Activated T-cell treated with anti-CD3 and anti-CD28 coated beads, Interleukin-2, amount 50 U/mL, for 48 hours (primary cell): ENCODE measurements around the gene TICRR.

Experiments used
- DNase-seq, 2 experiments: peaks; one replicate each; pipeline ENCODE4 v3.0.0-alpha.2; 2020

TICRR gene

DNA sequence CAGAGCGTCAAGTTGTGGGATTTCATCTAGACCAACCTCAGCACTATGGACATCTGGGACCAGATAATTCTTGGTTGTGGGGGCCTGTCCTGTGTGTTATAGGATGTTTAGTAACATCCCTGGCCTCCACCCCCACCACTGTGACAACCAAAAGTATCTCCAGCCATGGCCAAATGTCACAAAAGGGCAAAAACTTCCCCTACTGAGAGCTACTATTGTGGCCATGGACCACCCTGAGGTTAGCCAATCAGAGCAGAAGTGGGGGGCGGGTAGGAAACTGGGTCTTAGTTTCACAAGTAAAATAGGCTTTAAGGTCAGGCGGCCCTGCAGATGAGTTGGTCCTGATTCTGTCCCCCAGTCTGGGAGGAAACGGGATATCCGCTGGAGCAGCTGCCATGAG, 54.6 kb downstream of the TICRR start:
- peak in 1 of 2 experiments; percentile 4 for DNase-seq

DNA sequence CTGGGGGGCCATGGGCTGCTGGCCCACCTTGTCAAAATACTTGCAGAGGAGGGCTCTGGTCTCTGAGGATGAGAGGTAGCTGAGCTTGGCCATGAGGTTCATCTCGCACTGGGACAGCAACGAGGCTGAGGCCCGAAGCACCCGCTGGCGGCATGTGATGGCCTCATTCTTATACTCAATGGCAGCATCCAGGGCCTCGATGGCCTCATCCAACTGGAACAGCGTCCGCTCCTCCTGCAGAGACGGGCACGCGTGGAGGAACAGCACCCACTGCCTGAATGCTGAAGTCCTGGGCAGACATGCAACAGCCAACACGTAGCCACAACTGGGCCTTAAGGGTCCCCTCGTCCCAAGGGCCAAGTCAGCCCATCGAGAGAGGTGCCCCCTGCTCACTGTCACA, 55.0 kb downstream of the TICRR start:
- DNase-seq = peak in 1 of 2 experiments; percentile 11

DNA sequence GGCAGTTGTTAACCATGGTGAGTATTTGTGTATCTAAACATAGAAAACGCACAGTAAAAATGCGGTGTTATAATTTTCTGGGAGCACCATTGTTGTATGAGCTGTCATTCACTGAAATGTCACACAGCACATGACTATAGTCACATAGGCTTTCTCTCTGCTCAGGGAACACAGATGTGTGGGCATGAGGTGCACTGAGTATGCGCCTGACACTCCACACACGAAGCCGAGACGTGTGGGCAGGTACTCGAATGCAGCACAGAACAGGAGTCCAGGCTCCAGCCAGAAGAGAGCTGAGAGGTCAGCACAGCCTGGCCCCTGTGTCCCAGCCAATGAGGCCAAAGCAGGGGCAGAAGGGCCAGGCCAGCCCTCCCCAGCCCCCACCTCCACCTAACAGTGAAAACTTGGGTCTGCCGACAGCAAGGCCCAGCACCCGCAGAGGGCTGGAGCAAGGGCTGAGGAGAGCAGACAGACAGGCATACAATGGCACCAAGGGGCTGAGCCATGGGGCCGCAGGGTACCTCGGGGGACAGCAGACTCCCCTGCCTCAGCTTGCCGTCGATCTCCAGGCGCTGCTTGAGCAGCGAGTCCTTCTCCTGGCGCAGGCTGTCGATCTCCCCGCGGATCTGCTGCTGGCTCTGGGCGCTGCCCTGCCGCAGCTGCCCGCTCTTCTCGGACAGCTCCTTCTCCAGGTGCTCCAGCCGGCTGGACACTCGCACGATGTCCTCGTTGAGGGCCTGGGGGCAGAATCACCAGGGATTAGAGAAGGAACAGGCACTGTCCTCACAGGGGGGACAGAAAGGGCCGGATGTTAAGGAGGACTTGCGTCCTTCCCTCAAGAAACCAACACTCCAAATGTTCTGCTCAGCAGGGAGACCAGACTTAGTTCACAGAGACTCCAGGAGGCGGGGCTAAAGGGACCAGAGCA, 56.0 kb downstream of the TICRR start:
- peak in 1 of 2 experiments; percentile 17 for DNase-seq

DNA sequence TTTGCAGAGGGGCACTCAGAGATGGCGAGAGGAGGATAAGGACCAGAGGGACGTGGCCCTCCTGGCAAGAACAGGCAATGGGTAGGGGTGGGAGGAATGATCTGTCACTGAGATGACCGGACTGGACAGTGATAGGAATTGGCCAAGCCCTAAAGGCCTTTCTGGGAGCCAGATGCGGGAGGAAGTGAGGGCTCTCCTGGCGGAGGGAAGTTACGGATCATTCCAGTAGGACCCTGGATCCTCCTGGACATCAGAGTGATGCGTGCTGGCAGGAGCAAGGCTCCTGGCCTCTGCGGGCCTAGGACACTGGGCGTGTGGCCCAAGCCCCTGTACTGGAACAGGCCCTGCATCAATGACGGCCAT, 56.6 kb downstream of the TICRR start:
- DNase-seq = peak in 1 of 2 experiments; percentile 16

DNA sequence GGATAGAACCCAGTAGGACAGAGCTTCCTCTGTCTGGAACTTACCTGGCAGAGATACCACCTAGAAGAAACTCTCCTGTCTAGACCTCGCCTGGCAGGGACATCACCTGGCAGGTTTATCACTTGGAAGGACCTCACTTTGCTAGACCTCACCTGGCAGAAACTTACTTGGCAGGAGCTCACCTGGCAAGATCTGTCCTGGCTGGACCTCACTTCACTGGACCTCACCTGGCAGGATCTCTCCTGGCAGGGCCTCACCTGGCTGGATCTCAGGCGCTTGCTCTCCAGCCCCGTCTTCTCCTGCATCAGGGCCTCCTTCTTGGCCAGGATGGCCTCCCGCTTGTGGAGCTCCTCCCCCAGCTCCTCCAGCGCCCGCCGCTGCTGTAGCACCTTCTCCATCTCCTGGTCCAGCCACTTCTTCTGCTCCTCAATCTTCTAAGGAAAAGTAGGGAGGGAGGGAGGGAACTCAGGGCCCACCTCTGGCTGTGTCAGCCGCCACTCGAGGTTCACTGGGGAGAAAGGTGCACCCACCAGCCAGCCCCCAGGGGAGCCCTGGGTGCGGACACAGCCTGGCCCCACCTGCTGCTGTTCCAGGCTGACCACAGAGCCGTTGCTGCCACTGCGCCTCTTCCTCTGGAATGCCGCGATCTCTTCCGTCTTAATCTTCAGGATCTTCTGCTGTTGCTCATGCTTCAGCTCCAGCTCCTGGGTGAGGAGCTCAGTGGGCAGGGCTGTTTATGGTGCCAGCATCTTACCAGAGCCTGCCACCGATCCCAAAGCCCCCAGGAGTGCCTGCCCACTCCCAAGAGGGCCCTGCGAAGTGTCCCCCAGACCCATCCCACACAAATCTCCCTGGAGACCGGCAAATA, 57.5 kb downstream of the TICRR start:
- peak in 1 of 2 experiments; percentile 14 for DNase-seq

DNA sequence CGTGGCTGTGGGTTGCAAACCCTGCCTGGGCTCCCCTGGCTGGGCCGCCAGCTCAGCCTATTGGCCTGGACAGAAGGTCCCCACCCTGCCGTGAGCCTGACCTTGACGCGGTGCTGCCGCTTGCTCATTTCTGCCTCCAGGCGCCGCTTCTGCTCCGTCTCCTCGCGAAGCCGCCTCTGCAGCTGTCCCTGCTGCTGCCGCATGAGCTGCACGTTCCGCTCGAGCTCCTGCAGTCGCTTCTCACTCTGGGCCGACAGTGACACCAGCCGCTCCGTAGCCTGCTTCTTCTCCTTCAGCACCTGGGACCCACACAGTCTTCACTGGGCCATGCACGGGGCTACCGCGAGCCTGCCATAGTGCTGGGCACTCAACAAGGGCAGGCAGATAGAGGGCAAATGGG, 58.3 kb downstream of the TICRR start:
- DNase-seq = peak in 1 of 2 experiments; percentile 7

DNA sequence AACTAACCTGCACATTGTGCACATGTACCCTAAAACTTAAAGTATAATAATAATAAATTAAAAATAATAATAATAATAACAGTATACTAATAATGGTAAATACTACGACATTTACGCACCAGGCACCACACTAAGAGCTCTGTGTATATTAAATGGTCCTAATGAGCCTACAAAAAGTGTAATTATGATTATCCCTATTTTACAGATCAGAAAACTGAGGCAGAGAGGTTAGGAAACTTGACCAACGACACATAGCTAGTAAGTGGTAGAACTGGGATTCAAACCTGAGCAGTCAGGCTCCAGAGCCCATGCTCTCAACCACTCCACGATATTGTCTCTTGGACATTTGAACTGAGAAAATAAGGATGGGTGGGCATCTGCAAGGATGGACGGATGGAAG, 65.0 kb downstream of the TICRR start:
- DNase-seq = no peak

DNA sequence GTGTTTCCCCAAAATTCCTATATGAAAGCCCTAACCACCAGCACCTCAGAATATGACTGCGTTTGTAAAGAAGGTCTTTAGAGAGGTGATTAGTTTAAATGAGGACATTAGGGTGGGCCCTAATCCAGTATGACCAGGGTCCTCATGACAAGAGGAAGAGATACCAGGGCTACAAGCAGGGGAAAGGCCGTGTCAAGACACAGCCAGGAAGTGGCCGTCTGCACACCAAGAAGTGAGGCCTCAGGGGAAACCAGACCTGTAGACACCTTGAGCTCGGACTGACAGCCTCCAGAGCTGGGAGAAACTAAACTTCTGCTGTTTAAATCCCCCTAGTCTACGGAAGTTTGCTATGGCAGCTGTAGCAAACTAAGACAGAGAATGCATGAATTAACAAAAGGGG, 65.8 kb downstream of the TICRR start:
- no peak for DNase-seq

DNA sequence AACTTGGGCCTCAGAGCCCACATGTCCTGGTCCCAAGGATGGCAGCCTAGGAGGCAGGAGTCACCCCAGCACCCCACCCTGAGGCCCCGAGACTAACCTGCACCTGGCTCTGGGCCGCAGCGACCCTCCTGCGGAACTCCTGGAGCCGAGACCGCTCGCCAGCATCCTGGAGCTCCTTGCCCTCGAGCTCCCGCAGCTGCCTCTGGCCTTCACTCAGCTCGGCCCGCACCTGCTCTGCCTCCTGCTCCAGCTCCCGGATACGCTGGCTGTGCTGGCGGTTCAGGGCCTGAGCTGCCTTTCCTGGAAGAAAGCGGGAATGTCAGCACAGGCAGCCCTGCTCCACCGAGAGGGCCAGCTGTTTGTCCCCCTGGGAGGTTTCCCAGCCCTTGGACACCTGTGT, 66.8 kb downstream of the TICRR start:
- no peak for DNase-seq

DNA sequence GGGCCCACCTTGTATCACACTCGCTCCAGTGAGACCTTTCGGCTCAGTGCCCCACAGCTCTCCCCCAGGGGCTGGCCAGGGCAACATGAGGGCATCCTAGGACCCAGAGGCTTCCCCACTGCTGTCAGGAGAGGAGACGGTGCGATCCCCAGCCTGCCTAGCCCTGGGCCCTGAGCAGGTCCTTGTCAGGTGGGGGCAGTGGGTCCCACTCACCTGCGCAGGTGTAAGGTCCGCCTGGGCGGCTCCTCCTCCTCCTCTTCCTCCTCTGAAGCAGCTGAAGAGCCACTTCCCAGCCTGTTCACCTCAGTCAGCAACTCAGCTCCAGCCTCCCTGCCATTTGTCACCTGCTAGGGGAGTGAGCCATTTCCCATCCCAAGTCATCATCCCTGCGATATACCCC, 70.4 kb downstream of the TICRR start:
- DNase-seq = no peak

DNA sequence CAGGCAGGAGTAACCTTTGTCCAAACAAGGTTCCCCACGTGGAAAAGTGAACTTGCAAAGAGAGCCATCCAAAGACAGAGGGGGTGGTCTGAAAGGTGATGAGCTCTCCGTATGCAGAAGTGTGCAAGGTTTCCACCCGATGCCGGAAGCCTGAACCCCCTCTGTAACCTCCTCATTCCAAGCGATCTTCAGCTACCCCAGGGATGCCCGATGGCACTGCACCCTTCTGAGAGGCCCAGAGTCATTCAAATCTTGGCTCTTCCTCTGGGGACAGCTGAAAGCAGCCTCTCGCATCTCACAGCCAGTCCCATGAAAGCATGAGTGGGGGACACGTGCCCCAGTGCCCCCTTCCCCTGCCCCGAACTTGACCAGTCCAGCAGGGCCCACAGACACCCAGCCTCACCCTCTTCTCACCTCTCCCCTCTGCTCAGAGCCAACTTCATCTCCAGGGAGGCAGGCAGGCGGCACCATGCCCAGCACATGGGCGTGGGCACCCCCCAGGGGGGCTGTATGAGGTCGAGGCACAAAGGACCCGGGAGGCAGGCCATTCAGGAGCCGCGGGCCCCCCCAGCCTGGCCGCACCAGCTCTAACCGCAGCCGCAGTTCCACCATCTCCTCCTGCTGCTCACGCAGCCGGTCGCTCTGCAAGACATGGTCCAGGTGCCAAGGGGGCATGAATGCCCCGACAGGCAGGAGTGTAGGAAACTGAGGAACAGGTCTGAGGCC, 71.3 kb downstream of the TICRR start:
- DNase-seq = no peak

DNA sequence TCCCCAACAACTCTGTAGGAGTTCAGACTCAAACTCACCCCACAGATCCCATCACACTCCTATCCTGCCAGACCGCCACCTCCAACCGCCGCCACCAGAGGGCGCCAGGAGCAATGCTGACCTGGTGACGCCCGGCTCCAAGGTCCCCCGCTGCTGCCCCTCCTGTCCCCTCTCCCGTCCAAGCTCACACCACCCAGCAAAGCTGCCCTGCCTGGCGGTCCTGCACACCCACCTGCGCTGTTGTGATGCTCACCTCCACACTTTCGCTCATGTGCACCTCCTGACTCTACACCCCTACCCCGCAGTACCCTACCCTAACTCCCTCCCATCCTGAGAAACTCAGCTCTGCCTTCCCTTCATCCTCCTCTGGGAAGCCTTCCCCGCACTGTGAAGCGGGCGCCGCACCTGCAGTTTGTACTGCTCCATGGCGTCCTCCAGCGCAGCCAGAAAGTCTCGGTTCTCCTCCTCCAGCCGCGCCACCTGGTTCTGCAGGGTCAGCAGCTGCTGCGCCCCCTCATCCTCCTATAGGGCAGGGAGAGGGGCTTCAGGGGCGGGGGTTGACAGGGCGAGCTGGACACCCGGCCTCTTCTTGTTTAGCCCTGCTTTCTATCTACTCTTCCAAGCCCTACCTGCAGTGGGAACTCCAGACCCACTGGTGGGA, 72.1 kb downstream of the TICRR start:
- DNase-seq = peak; percentile 85

DNA sequence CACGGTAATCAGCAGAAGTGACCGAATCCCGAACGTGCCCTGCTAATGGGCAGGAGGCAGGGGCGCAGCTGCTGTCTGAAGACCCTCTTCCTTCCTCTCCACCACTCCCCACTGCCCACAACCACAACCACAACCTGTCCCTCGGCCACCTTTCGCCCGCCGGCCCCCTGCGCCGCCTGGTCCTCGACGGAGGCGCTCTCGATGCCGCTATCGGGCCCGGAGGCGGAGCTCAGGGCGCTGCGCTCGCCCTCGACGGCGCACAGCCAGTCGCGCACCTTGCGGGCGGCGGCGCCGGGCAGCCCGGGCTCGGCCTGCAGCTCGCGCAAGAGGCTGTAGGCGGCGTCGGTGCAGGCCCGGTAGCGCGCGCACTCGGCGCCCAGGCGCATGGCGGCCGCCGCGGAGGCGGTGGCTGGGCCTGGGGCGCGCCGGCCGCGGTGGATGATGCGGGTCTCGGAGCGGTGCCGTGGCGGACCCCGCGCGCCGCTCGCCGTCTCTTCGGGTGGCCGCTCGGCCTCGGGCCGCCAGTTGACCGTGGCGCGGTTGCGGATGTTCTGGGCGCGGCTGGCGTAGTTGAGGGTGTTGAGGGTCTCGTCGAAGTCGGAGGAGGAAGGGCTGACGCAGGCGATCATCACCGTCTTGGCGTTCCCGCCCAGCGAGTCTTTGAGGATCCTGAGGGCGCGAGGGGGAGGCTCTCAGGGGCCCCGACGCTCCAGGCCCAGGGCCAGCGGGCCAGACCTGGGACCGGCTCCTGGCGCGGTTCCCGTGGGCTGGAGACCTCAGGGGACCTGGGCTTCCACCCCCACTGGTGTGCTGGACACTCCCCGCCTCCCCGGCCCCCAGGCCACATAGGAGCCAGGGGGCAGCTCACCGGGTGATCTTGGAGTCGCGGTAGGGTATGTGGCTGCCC, 73.1 kb downstream of the TICRR start:
- DNase-seq = no peak

DNA sequence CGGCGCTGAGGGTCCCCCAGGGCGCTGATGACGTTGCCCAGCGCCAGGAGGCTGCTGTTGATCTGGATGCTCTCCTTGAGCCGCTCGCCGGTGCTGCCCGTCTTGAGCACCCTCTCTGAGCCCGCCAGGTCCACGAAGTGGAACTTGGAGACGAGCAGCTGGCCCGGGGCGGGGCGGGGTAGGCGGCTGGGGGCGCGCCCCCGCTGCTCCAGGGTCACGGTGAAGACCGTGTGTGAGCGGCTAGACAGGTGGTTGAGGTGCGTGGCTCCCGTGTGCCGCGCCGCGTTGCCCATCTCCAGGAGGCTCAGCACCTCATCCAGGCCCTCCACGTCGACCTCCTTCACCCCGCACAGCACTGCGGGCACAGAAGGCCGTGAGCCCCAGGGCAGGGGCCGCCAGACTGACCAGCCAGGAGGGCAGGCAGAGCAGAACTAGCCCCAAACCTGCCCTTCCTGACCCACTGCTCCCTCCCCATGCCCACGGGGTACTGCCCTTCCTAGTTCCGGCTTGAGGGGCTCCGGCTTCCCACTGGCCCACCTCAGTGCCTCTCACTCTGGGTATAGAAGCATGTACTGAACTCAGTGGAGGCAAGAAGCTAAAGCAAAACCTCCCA, 73.8 kb downstream of the TICRR start:
- no peak for DNase-seq

DNA sequence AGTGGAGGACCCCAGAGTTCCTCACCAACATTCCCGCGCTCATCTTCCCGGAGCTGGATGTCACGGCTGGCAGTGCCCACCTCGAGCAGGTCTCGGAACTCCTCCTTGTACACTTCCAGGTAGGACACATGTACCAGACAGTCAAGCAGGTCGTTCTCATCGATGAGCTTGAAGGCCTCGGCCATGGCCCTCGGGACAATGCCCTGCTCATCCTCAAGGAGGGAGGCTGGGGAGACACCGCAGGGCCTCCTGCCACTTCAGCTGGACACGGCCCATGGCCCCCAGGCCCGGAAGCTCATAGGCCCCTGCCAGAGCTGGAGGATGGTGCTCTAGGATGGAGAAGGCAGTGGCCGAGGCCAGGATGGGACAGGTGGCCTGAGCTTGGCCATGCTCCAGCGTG, 74.4 kb downstream of the TICRR start:
- no peak for DNase-seq

DNA sequence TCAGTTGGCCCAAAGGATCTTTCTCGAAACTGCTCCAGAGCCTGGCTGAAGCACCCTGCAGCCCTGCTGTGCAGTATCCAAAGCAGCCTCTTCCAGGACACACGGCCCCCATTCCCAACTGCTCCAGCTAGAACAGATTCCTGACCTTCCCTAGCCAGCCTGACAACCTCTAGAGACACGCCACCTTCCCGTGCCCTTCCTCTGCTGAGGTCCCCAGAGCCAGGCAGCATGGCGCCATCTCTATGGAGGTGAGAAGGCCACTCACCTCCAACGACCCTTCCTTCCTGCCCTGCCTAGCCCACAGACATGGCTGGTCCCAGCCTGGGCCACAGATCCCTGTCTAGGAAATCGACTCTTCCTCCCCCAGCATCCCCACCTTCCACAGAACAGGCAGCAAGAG, 76.9 kb downstream of the TICRR start:
- DNase-seq = no peak

DNA sequence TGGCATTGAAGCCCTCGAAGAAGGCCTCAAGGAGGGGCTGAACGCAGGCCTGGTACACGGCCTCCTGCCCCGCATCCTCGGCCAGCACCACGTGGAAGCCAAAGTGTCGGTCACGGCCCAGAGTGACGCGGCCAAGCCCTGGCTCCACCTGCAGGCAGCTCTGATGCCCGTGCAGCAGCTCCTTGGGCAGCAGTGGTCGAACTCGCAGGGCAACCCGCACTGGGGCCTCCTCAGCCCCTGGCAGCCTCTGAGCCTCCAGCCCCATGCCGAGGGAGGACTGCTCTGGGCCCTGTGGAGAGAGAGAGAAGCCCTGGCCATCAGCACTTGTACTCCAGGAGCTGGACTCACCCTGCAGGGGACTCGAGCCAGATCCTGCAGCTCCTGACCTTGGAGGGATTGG, 77.4 kb downstream of the TICRR start:
- DNase-seq = no peak

DNA sequence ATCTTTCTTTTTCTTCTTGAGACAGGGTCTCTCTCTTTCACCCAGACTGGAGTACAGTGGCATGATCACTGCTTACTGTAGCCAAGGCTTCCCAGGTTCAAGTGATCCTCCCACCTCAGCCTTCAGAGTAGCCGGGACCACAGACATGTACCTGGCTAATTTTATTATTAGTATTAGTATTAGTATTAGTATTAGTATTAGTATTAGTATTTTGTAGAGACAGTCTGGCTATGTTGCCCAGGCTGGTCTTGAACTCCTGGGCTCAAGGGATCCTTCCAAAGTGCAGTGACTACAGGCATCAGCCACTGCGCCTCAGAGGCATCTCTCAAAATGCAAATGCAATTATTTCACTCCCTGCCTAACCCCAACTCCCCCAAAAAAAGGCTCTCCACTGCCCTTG, 78.3 kb downstream of the TICRR start:
- DNase-seq = no peak

DNA sequence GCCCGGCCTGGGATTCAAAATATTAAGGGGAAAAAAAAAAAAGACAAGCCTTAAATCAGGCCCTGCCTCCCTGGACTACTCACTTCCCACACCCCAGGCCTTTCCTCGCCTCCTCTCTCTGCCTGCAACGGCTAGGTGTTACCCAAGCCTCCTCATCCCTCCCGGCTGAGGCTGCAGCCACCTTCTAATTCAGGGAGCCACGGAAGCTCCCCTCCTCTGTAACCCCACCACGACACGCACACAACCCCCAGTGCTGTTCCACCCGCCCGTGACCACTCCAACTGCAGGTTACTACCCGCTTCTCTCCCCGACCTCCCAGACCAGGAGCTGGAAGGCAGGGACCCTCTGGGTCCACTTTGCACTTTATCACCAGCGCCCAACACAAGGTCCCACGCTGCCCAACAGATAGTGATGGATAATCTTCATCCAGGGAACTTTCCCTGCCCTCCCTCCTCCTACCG, 79.1 kb downstream of the TICRR start:
- DNase-seq = no peak

DNA sequence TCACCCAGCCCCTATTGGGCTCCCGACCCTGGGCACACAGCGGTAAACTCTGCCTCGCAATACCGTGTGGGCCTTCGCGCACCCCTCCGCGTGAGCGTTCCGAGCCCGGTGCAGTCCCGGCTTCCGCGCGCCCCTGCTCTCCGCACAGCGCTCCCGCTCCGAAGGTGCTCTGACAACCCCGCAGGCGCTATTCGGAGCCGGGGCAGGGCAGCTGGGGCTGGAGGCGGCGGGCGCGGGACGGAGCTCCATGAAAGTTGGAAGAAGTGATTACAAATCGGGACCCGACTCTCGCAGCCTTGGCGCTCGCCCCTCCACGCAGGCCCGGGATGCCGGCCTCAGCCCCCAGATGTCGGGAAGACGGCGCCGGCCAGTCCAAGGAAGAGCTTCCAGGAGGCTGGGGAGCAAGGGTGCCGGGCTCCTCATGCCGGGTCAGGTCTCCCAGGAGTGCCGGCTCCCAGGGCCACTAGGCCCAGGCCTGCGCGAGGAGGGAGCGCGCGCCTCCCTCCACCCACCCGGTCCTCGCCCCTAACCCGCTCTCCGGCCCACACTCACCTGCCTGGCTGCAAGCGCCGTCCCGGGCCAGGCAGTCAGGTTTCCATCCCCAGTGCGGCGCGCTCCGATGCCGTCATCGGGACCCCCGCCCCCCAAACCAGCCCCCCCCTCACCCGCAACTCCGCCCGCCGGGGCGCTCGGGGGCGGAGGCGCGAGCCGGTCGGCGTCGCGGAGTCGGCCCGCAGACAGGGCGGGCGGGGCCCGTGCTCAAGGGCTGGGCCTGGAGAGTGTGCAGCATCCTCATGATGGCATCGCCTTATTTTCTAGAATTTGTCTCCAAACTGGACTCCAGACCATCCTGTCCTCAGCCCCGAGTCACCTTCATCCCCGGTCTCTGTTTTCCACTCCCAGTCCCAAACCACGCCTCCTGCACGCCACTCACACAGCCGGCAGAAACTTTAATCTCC, 79.9 kb downstream of the TICRR start, which contains the start of gene KIF7:
Gene KIF7 (minus strand): TSS at position 621 of the 959 bp plus-strand sequence. CDS start 2,537 bp downstream, outside the sequence.
- peak; percentile 49 to 54 for DNase-seq
